Gastroesophageal sphincter (tissue), 4 donors: Measurements from ENCODE around the gene HEXB. TPM values are rescaled to one million over a fixed set of nuclear protein-coding genes. Genes with fewer than 3 reads are reported as not detected.
A peak's percentile ranks its signal among the peaks of the same experiment; 100 is the strongest.
"Not testable (repeated sequence)": the region's sequence is repeated elsewhere in the genome, so short reads cannot be mapped to it uniquely, and the experiment has no call there.

Experiments
- ATAC-seq: fragments of 150-250 bp; one replicate; pipeline ENCODE4 v1.9.1; 2016; ENCODE audit warnings: mild to moderate bottlenecking, moderate library complexity
- H3K27ac ChIP-seq, 4 donors: fragments of 200-600 bp; sonication (generic) in 3 of 4; 1 replicate in 3 of 4; 2 replicates in 1 of 4; pipeline ENCODE4 v1.5.1; 2016 to 2019
- H3K27me3 ChIP-seq: fragments of 200-600 bp; sonication (generic); one replicate; pipeline ENCODE4 v1.5.1; 2019
- H3K36me3 ChIP-seq, 2 donors: fragments of 200-600 bp; sonication (generic); one replicate each; pipeline ENCODE4 v1.5.1; 2019; ENCODE audit warnings: control low read depth in 1 of 2
- H3K4me1 ChIP-seq, 3 donors: fragments of 200-600 bp; sonication (generic); 1 replicate in 2 of 3; 2 replicates in 1 of 3; pipeline ENCODE4 v1.5.1; 2016 to 2019; ENCODE audit warnings: control low read depth in 2 of 3
- H3K4me3 ChIP-seq, 2 donors: fragments of 200-600 bp; sonication (generic); one replicate each; pipeline ENCODE4 v1.5.1; 2019; ENCODE audit warnings: mild to moderate bottlenecking in 1 of 2, moderate library complexity in 1 of 2
- H3K9me3 ChIP-seq, 3 donors: fragments of 200-600 bp; sonication (generic); one replicate each; pipeline ENCODE4 v1.5.1; 2017 to 2019; ENCODE audit warnings: control low read depth in 2 of 3
- CTCF ChIP-seq, 4 experiments: fragments of 200-600 bp in 2 of 4; fragments of 450-650 bp in 2 of 4; sonication (generic) in 1 of 4; IDR thresholded peaks; one replicate each; pipeline ENCODE4 v1.5.1; 2017 to 2019; ENCODE audit warnings: antibody characterized with exemption in 4 of 4, mild to moderate bottlenecking in 2 of 4, moderate library complexity in 2 of 4
- EP300 ChIP-seq: sonication (generic); formaldehyde crosslinking; IDR thresholded peaks from one replicate; pipeline ENCODE4 v1.6.1; 2017; ENCODE audit warnings: antibody characterized with exemption, mild to moderate bottlenecking
- POLR2A ChIP-seq, 2 donors: fragments of 450-650 bp; IDR thresholded peaks; one replicate each; pipeline ENCODE4 v1.6.1; 2017; ENCODE audit warnings: antibody characterized with exemption in 2 of 2, mild to moderate bottlenecking in 2 of 2, moderate library complexity in 1 of 2
- POLR2AphosphoS5 ChIP-seq: sonication (generic); formaldehyde crosslinking; IDR thresholded peaks from one replicate; pipeline ENCODE4 v1.6.1; 2017; ENCODE audit warnings: antibody characterized with exemption
- WGBS, 2 donors: methylation state at CpG; one replicate each; pipeline ENCODE4 v1.1.5; 2018; ENCODE audit warnings: low coverage in 1 of 2; 5-methylcytosine and 5-hydroxymethylcytosine counted together
- total RNA-seq, 4 donors: library from RNA; depleted of rRNA; stranded (reverse); fragments of >200 nt; gene quantifications; one replicate each; pipeline ENCODE4 v1.1.0, GENCODE V29; 2016

The HEXB gene
- total RNA-seq, 4 donors from 2014 or later = 89.1 to 135 (median 103) TPM

- no peaks in the 10 kb centered on the region for H3K9me3 ChIP-seq
- ATAC-seq = no peak
- H3K4me3 ChIP-seq = no peak overlapping the region
- no peaks in the 10 kb centered on the region for H3K27me3 ChIP-seq
- 36 to 44% methylated on average over 1 to 3 of the region's 5 CpGs for WGBS, 2 donors
- H3K27ac ChIP-seq = no peak overlapping the region
- H3K36me3 ChIP-seq = no peaks in the 10 kb centered on the region
- TF ChIP-seq EP300 (no peak), POLR2AphosphoS5 (no peak), CTCF (IDR thresholded peaks at IDR 0.05) (no peak), POLR2A (IDR thresholded peaks at IDR 0.05) (no peak)
- peaks cover 0 to 22% (median 0%) of the 10 kb centered on the region in 3 donors for H3K4me1 ChIP-seq
Observed at GRCh38 chr5:74672215-74672877, 12.7 kb upstream of the HEXB start.

GRCh38 chr5:74673011-74673790 lies 11.8 kb upstream of the HEXB start:
- H3K27ac ChIP-seq = peak overlapping the region in 3 of 4 donors; percentile 53 to 73 (median 67)
- no peaks in the 10 kb centered on the region for H3K9me3 ChIP-seq
- TF ChIP-seq POLR2A (IDR thresholded peaks at IDR 0.05) (no peak), POLR2AphosphoS5 (no peak), CTCF (IDR thresholded peaks at IDR 0.05) (peak; percentile 27 to 69 (median 52)), EP300 (no peak)
- WGBS, 2 donors = 12 to 15% methylated on average over 3 to 4 of the region's 6 CpGs
- ATAC-seq = peak; percentile 71
- H3K4me1 ChIP-seq = peaks cover 0 to 22% (median 0%) of the 10 kb centered on the region in 3 donors
- no peaks in the 10 kb centered on the region for H3K36me3 ChIP-seq
- no peaks in the 10 kb centered on the region for H3K27me3 ChIP-seq
- H3K4me3 ChIP-seq = peak overlapping the region; percentile 11 to 37

- not testable (repeated sequence) for H3K36me3 ChIP-seq, H3K27ac ChIP-seq, H3K4me3 ChIP-seq, H3K27me3 ChIP-seq, ATAC-seq, H3K9me3 ChIP-seq
- peaks cover 0 to 22% (median 0%) of the 10 kb centered on the region in 3 donors for H3K4me1 ChIP-seq
- WGBS, 2 donors = 93 to 100% methylated on average over 3 of the region's 6 CpGs
Observed at GRCh38 chr5:74676466-74676865, 8.6 kb upstream of the HEXB start.

- H3K36me3 ChIP-seq, H3K9me3 ChIP-seq, H3K27me3 ChIP-seq, ATAC-seq, H3K4me3 ChIP-seq, H3K27ac ChIP-seq: not testable (repeated sequence)
- H3K4me1 ChIP-seq = peaks cover 0 to 10% (median 0%) of the 10 kb centered on the region in 3 donors
- WGBS, 2 donors = 83 to 100% methylated on average over 2 to 3 of the region's 3 CpGs
Observed at GRCh38 chr5:74678123-74678522, 6.9 kb upstream of the HEXB start.

GRCh38 chr5:74679300-74679699 lies 5.7 kb upstream of the HEXB start:
- H3K9me3 ChIP-seq, H3K27me3 ChIP-seq, H3K4me3 ChIP-seq, H3K27ac ChIP-seq, H3K4me1 ChIP-seq, H3K36me3 ChIP-seq, ATAC-seq: not testable (repeated sequence)
- WGBS, 2 donors = 86 to 87% methylated on average over 3 of the region's 3 CpGs

GRCh38 chr5:74679966-74680365 lies 5.1 kb upstream of the HEXB start:
- H3K9me3 ChIP-seq = no peaks in the 10 kb centered on the region
- H3K4me3 ChIP-seq = no peak overlapping the region
- WGBS, 2 donors = 59 to 80% methylated on average over 4 of the region's 4 CpGs
- H3K4me1 ChIP-seq = peaks cover 0 to 8% (median 0%) of the 10 kb centered on the region in 3 donors
- TF ChIP-seq EP300 = no peak
- TF ChIP-seq CTCF (IDR thresholded peaks at IDR 0.05) = no peak
- TF ChIP-seq POLR2AphosphoS5 = no peak
- TF ChIP-seq POLR2A (IDR thresholded peaks at IDR 0.05) = no peak
- H3K36me3 ChIP-seq = no peaks in the 10 kb centered on the region
- no peak for ATAC-seq
- no peak overlapping the region for H3K27ac ChIP-seq
- H3K27me3 ChIP-seq = no peaks in the 10 kb centered on the region
